Inflammatory macrophage treated with lipopolysaccharide for 1 hour (primary cell): Measurements from ENCODE around the gene HDHD3.
"Not testable (repeated sequence)": the region's sequence is repeated elsewhere in the genome, so short reads cannot be mapped to it uniquely, and the experiment has no call there.

Experiments
- DNase-seq, 2 donors: peaks; one replicate each; pipeline ENCODE4 v3.0.0-alpha.2; 2020 to 2022

Gene HDHD3

GRCh38 chr9:113376634-113377567 lies at the start of gene HDHD3:
HDHD3 (minus strand) TSS chr9:113376986; CDS start chr9:113374354, 2,632 bp downstream.
- DNase-seq = peak; percentile 55 to 57

GRCh38 chr9:113425072-113425471 lies 48.3 kb upstream of the HDHD3 start:
- DNase-seq = no peak

- DNase-seq = no peak
Observed at GRCh38 chr9:113421726-113422125, 44.9 kb upstream of the HDHD3 start.

GRCh38 chr9:113417370-113417769 lies 40.6 kb upstream of the HDHD3 start:
- peak; percentile 35 to 62 for DNase-seq

DNA sequence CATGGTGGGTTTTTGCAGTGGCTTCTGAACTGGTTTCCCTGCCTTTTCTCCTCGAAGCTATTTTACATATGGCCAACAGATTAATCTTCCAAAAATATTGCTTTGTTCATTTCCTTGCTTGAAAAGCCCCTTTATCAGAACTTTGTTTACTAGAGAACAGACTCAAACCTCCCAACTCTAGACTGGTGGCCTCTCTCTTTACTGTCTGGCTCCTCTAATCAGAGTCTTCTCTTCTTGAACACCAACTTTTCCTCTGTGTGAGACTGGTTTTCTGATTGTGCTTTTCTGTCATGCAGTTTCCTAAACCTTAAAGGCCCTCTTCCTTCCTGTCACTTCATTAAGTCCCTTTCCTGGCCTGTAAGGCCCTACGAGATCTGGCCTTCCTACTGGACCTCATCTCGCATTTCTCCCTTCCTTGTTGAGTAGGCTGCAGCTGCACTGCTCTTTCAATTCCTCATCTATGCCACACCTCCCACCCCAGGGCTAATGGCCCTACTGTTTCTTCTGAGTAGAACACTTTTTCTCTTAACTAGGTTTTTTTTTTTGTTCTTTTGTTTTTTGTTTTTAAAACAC lies 39.4 kb upstream of the HDHD3 start:
- peak; percentile 63 to 67 for DNase-seq

DNA sequence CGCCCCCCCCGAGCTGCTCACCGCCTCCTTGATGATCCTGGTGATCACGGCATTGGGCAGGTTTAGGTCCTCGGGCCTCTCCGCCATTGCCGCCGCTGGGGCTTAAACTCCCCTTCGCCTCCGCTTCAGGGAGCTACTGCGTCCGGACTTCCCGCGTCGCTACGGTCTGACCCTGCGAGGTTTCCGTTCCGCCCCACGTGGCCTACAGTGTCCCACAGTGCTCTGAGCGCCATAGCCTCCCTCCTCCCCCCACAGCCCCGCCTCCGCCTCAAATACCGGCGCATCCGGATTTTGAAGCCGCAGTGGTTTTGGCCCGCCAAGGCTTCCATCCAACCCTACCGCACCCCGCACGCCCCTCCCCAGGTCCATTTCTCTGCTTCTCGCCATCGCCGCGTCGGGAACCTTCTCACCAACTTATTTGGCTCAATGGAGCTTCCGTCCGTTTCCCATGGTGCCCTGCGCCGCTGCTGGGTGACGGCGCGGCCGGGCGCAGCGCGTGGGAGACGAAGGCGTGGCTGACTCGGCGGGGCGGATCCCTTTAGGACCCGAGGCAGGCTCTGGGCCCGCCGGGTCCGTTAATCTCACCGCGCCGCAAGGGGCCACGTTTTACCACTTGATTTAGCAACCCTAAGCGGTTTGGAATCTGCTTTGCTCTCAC lies 33.5 kb upstream of the HDHD3 start, which contains the start of the genes C9orf43 and POLE3:
Gene C9orf43, plus strand, starts transcription at position 541 of the 658 bp plus-strand sequence. CDS start 2,747 bp downstream, outside the sequence.
Gene POLE3, minus strand, starts transcription at position 469 of the 658 bp plus-strand sequence. Its CDS starts 382 bp downstream, at position 87.
- DNase-seq = peak; percentile 95 to 97

- DNase-seq = peak in 1 of 2 donors; percentile 8
Observed at GRCh38 chr9:113409883-113410206, 33.1 kb upstream of the HDHD3 start.

GRCh38 chr9:113409481-113409880 lies 32.7 kb upstream of the HDHD3 start:
- no peak for DNase-seq

DNA sequence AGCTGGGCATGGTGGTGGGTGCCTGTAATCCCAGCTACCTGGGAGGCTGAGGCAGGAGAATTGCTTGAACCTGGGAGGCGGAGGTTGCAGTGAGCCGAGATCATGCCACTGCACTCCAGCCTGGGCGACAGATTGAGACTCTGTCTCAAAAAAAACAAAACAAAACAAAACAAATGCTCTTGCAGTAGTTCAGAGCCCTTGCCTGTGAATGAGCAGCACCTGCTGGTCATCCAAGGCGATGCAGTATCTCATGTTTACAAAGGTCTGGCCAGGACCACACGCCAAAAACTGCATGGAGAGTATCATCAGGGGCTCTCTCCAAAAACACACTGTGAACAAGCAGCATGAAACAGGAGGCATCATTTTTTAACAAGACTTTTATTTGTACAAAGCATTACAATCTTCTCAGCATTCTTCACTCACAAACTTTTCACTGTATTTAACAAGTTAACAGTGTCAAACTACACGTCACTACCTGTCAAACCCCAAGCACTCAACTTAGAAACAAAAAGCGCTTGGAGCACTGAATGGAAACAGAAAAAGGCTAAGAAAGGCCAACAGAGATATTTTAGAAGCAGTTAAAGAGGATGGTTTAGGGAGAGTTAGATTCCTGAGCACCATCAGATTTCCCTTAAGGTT lies 30.2 kb upstream of the HDHD3 start:
- peak; percentile 51 to 72 for DNase-seq

GRCh38 chr9:113406353-113406752 lies 29.6 kb upstream of the HDHD3 start:
- not testable (repeated sequence) for DNase-seq

- peak; percentile 71 to 75 for DNase-seq
Observed at GRCh38 chr9:113403646-113404045, 26.9 kb upstream of the HDHD3 start.

DNA sequence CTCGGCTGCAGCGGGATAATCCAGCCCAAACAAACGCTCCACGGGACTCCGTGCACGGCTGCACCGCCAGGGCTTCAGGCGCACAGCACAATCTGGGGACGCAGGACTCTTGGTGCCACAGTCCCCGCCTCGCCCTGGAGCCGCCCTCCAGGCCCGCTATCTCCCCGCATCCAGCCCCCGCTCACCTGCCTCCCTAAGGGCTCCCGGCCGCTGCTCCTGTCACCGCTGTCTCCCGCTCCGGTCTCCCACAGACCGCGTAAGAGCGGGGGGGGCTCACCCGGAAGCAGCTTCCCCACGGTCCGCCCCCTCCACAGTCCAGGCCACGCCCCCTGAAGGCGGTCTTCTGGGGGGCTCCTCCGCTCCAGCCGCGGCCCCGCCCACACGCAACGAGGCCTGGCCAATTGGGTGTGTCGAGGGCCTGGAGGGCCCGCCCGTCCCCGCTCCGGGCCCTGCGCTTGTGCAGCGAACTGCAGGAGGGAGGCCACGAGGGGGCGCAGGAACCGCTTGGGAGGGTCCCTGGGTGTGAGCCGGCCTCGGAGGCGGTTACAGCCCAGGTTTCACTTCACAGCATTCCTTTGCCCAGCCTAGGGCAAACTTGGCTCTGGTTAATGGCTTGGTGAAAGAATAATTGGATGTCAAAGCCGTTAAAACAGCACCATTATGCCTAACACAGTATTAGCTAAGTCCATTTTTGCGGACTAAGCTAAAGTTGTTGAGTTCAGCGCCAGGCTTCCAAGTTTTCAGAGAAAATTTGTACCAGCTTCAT lies 24.4 kb upstream of the HDHD3 start, which contains the start of gene ALAD:
Gene ALAD, minus strand, starts transcription at position 258 of the 766 bp plus-strand sequence. CDS start 7,725 bp downstream, outside the sequence.
- DNase-seq = peak; percentile 99 to 100

DNA sequence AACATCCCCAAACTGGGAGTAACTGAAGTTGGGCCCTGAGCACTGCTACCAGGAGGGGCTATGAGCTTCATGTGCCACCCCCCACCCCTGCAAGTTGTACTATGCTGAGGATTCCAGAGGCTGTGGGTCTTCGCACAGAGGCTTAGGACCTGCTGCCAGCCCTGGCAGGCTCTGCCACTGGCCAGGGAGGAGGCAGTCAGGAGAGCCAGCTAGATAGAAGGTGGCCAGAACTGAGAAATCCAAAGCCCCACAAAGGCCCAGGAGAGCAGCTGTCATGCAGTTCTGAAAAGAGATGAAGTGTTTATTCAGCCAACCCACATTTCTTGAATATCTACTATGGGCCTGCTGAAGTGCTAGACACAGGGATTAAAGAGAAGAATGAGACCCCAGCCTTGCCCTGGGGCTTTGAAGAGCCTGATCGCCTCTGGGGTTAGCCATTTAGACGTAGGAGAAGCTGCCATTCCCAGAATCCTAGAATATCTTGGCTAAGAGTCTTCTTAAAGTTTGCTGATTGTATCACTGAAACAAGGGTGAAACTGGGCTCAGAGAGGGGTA lies 22.9 kb upstream of the HDHD3 start:
- no peak for DNase-seq

GRCh38 chr9:113398796-113399195 lies 22.0 kb upstream of the HDHD3 start:
- no peak for DNase-seq

DNA sequence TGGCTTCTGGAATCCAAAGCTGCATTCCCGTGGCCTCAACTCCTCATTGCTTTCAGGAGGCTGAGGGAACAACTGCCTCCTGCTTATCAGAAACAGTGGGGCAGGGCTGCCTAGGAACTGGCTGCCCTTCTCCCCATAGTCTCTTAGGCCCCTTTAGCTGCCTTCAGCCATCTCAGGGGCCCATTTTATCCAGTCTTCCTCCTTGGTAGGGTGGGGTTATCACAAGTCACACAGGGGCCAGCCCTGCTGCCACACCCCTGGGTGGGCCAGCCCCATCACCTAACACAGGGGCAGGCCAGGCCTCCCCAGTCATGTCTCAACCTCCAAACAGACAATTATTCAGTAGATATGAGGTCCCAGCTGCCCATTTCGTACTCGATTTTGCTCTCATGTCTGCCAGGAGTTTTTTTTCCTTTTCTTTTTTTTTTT lies 20.4 kb upstream of the HDHD3 start:
- no peak for DNase-seq

- no peak for DNase-seq
Observed at GRCh38 chr9:113395000-113395861, 18.4 kb upstream of the HDHD3 start.

GRCh38 chr9:113393281-113393680 lies 16.5 kb upstream of the HDHD3 start:
- no peak for DNase-seq

DNA sequence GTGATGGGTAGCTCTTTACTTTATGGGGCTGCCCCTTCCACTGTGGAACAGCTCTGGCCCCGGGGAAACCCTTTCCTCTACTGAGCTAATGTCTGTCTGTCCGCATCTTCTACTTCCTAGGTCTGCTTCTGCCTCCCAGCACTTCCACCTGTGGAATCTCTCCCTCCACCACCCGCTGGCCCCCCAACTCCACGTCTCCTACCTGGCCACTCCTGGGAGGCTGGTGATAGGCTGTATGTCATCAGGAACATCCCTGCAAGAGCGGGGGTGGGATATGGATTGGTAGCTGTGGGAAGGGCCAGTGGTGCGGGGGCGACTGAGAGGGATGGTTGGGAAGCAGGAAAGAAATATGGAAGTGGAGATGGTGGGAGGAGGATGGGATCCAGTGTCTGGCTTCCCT lies 15.1 kb upstream of the HDHD3 start:
- DNase-seq = no peak

DNA sequence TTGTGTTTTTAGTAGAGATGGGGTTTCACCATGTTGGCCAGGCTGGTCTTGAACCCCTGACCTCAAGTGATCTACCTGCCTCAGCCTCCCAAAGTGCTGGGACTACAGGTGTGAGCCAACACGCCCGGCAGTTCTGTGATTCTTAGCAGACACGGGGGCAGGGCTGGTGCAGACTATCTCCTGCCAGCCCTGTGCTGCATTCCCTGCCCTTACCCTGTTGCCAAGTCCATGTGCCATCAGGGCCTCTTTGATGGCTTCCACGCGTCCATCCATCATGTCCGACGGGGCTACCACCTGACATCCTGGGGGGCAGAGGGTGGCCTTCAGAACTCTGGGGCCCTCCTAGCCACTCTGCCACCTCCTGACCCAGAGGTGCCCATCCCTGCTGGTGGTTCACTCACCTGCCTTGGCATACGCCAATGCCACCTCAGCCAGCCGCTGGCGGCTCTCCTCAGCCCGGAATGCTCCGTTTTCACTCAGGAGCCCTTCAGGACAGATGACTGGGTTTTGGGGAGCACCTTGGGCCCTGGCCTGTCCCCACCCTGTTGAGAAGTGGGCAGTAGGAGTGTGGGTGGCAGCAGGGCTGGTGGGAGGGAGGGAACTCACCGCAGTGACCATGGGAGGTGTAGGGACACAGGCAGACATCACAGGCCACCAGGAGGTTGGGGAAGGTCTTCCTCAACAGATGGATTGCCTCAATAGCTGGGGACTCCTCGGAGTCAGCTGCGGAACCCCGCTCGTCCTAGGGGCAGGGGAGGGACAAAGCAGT lies 13.6 kb upstream of the HDHD3 start:
- no peak for DNase-seq

DNA sequence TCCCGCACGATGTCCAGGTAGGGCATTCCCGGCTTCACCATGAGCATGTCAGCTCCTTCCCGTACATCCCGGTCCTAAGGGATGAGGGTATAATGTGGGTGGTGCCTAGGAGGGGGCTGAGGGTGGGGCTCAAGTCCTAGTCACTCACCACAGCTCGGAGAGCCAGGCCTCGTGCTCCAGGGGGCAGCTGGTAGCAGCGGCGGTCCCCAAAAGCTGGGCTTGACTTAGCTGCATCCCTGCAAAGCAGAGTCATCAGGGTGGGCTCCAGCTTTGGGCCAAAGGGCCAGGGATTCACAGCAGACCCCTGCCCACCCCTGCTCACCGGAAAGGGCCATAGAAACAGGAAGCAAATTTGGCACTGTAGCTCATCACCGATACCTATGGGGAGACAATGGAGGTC lies 12.7 kb upstream of the HDHD3 start:
- DNase-seq = no peak
